Skin epidermis (tissue), 12 donors: ENCODE data around the gene NUTM2G.
"Not testable (repeated sequence)": the region's sequence is repeated elsewhere in the genome, so short reads cannot be mapped to it uniquely, and the experiment has no call there.

Experiments
- H3K27ac ChIP-seq, 21 experiments: fragments of 200-600 bp; sonication (generic) in 11 of 21; one replicate each; pipeline ENCODE4 v1.5.0; 2020; ENCODE audit warnings: mild to moderate bottlenecking in 3 of 21, inconsistent platforms in 2 of 21, moderate library complexity in 2 of 21
- H3K4me3 ChIP-seq, 7 experiments: fragments of 200-600 bp; sonication (generic) in 2 of 7; one replicate each; pipeline ENCODE4 v1.5.0; 2020; ENCODE audit warnings: inconsistent platforms in 2 of 7, mild to moderate bottlenecking in 2 of 7, moderate library complexity in 1 of 7

The NUTM2G gene, protein sequence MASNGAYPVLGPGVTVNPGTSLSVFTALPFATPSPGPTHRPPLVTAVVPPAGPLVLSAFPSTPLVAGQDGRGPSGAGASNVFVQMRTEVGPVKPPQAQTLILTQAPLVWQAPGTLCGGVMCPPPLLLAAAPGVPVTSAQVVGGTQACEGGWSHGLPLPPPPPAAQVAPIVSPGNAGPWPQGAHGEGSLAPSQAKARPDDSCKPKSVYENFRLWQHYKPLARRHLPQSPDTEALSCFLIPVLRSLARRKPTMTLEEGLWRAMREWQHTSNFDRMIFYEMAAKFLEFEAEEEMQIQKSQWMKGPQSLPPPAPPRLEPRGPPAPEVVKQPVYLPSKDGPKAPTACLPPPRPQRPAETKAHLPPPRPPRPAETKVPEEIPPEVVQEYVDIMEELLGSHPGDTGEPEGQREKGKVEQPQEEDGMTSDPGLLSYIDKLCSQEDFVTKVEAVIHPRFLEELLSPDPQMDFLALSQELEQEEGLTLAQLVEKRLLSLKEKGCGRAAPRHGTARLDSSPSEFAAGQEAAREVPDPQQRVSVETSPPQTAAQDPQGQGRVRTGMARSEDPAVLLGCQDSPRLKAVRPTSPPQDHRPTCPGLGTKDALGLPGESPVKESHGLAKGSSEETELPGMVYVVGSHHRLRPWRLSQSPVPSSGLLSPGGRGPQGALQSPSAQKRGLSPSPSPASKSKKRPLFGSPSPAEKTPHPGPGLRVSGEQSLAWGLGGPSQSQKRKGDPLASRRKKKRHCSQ

DNA sequence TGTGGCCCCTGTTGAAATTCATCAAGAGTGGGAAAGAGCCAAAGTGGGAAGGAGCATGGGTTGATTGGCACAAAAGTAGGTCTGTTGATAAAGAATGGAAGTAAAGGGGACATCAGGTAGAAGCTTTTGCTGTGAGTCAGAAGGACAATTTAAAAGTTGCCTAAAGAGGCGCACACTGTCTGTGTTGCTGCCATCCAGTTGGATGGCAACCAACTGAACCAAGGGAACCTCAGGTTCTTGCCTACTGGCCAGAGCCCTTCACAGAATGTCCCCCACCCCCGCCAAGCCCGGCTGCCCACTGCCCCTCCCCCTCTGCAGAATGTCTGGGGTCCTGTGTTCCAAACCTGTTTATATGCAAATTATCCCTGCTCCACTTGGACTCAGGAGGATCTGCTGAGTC is at the start of gene NUTM2G:
NUTM2G (plus strand) TSS at position 301 of the 400 bp plus-strand sequence. CDS start 182 bp downstream, outside the sequence.
- not testable (repeated sequence) for H3K4me3 ChIP-seq, H3K27ac ChIP-seq

DNA sequence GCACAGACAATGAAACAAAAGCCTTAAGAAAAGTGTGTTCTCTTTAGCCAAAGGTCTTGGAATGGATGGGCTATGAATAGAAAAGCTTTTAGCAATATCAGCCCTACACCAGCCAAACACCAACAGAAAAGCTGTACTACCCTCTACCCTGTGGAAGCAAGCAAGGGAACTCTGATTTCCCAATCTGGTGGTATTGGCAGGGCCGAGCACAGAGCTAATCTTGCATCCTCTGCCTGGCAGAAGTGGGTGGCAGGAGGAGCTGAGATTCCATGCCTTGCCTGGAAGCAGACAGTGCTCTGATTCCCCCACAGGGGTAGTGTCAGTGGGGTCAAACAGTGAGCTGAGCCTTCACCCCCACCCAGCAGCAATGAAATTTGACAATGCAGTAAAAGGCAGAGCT is 44.7 kb upstream of the NUTM2G start:
- H3K4me3 ChIP-seq, result no peak overlapping the region
- peak overlapping the region in 2 of 21 experiments; percentile 54 to 62 for H3K27ac ChIP-seq

DNA sequence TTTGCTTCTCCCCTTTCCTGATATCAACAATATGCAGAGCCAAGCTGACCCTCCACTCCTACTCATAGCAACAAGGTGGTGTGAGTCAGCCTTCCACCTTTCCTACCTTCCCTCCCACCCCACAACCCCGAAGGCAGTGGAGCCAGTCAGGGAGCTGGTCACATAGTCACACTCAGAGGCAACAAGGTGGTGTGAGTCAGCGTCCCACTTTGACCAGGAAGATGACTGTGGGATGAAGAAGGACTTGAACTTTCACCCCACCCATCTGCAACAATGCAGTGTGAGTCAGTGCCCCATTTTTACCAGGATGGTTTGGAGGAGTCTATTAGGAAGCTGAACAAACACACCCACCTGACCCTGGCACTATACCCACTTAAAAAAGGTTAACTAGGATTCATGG is 44.2 kb upstream of the NUTM2G start:
- no peak overlapping the region for H3K4me3 ChIP-seq
- peak overlapping the region in 1 of 21 experiments; percentile 54 for H3K27ac ChIP-seq

DNA sequence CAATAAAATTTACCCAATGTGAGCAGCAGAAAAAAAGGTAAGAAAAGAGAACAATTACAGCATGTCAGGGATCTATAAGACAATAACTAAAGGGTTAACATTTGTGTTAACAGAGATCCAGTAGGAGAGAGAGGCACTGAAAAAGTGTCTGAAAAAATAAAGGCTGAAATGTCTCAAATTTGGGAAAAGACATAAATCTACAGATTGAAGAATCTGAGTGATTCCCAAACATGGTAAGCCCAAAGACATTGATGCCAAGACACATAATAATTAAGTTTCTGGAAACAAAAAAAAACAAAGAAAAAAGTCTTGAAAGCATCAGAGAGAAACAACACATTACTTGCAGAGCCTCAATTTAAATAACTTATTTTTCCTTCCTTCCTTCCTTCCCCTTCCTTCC is 43.2 kb upstream of the NUTM2G start:
- no peak overlapping the region for H3K27ac ChIP-seq
- H3K4me3 ChIP-seq, result no peak overlapping the region

DNA sequence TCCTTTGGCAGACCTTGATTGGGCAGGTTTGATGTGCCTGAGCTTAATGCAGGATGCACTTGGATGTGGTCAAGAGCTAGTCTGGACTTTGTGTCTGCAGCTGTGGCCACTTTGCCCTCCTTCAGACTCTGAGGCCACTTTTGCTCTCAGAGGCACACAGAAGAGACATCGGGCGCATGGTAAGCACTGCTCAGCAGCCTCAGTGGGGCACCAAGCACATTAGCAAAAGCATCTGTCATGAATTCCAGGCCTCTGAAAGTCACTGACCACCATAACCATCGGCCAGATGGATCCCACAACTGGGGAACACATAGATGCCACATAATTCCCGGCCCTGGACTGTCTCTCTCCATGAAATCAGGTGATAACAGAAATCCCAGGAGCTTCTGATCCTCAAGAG is 40.1 kb upstream of the NUTM2G start:
- H3K27ac ChIP-seq, result no peak overlapping the region
- H3K4me3 ChIP-seq, result no peak overlapping the region

DNA sequence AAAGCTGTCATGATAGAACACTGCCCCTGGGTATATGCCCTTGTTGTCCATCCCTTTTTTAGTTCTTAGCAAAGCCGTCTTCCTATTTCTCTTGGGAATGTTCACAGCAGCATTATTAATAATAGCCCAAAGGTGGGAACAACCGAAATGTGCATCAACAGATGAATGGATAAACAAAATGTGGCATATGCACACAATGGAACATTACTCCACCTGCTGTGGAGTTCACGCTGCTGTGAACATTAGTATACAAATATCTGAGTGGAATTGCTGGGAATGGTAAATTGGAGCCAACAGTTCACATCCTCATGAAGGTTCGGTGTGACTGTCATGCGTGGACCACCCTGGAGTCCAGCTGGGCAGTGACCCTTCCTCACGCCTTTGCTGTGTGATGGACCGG is 36.5 kb upstream of the NUTM2G start:
- H3K27ac ChIP-seq, result no peak overlapping the region
- H3K4me3 ChIP-seq, result no peak overlapping the region

DNA sequence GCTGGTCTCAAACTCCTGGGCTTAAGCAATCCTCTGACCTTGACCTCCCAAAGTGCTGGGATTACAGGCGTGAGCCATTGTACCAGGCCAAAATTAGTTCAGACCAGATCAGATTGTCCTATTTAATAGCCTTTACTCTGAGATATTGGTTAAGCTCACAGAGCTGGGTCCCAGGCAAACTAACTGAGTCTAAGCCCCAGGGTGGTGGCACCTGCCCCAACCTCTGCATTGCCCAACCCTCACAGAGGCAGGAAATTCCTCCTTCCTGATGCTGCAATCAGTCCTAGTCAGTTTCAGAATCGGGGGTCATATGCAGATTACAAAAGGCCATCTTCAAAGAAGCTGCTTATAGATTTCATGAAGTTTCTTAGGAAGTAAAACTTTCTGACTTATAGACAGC is 28.6 kb upstream of the NUTM2G start:
- not testable (repeated sequence) for H3K27ac ChIP-seq, H3K4me3 ChIP-seq

DNA sequence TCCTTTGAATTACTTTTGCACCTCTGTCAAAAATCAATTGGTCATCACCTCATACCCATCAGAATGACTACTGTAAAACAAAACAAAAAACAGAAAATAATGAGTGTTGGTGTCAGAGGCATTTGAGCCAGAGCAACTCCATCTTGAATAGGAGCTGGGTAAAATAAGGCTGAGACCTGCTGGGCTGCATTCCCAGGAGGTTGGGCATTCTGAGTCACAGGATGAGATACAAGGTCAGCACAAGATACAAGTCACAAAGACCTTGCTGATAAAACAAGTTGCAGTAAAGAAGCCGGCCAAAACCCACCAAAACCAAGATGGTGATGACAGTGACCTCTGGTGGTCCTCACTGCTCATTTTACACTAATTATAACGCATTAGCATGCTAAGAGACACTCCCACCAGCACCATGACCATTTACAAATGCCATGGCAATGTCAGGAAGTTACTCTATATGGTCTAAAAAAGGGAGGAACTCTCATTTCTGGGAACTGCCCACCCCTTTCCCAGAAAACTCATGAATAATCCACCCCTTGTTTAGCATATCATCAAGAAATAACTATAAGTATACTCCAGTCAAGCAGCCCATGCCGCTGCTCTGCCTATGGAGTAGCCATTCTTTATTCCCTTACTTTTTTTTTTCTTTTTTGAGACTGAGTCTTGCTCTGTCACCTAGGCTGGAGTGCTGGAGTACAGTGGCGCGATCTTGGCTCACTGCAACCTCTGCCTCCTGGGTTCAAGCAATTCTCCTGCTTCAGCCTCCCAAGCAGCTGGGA is 23.5 kb upstream of the NUTM2G start:
- not testable (repeated sequence) for H3K27ac ChIP-seq, H3K4me3 ChIP-seq

DNA sequence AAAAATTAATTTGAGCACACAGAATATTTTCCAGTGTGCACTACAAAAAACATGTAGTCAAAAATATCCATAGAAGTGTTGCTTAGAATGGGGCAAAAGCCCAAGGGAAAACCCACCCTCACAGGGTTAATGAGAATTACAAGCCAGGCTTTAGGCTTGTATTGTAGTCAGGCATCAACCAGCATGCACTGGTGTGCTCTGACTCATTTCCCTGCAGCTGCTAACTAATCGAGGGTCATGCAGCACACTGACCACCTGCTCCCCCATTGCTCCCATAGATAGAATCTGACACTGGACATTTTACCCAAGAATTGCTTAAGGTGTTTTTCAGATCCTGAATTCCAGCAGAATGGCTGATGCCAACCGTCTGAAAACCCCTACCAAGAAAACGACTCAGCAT is 20.2 kb upstream of the NUTM2G start:
- not testable (repeated sequence) for H3K4me3 ChIP-seq, H3K27ac ChIP-seq

DNA sequence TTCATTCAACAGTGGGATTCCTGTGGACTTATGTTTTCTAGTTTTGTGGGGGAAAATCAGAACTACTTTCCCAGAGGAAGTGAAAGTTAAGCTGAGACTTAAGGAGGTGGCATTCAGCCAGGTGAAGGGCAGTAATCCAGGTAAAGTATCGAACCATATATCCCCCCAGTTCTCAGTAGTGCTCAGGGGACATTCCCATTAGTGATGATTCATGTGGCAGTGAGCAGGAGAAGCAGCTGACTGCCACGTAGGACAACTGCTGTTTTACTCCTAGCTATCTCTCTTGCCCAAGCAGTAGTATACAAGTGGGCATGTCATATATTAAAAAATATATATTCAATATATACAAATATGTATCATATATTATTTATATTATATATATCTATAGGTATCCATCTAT is 13.1 kb upstream of the NUTM2G start:
- H3K4me3 ChIP-seq, H3K27ac ChIP-seq: not testable (repeated sequence)

DNA sequence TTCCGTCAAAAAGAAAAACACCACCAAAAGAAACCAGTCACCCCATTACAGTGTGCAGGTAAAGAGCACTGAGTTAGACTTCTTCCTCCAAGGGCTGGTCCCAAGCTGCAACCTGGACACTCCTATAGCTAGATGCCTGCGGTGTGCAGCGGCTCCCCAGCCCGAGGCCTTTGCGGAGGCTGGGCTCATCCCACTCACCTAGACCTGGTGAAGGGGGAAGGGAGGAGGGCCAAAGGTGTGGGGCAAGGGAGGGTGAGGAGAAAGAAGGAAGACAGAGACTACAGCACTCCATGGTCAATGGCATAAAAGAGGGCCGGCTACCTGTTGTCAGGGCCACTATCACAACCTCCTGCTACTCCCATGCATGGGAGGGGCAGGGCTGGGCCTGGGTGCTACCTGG is 12.1 kb upstream of the NUTM2G start:
- not testable (repeated sequence) for H3K4me3 ChIP-seq, H3K27ac ChIP-seq

DNA sequence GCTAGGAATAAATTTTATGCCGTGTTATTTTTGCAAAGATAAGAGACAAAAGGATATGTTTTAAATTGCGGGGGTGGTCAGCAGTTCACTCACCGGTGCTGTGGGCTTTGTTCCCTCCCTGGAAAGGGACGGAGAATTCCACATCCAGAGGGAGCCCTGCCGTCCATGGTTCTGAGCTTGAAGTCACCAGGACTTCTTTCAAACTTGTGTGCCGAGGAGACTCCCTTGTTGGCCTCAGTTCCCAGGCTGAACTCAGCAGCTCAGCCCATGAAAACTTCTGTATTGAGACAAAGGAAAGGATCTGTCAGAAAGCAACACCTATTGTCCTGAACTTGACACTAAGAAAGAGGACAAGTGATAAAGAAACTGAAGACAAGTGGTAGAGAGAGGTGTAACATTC is 10.1 kb upstream of the NUTM2G start:
- not testable (repeated sequence) for H3K4me3 ChIP-seq, H3K27ac ChIP-seq

DNA sequence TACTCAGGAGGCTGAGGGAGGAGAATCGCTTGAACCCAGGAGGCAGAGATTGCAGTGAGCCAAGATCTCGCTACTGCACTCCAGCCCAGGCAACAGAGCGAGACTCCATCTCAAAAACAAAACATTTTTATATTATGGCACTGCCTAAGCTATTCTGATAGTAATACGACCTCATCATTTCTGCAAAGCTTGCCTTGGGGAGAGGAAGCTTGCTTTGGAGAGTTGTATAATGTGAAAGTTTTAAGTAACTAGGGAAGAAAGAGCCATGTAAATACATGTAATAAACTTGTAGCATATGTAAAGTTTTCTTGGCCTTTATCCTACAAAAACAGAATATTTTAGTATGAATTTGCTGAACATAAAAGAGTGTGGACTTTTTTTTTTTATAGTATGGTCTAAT is 7.8 kb upstream of the NUTM2G start:
- H3K27ac ChIP-seq, result not testable (repeated sequence)

DNA sequence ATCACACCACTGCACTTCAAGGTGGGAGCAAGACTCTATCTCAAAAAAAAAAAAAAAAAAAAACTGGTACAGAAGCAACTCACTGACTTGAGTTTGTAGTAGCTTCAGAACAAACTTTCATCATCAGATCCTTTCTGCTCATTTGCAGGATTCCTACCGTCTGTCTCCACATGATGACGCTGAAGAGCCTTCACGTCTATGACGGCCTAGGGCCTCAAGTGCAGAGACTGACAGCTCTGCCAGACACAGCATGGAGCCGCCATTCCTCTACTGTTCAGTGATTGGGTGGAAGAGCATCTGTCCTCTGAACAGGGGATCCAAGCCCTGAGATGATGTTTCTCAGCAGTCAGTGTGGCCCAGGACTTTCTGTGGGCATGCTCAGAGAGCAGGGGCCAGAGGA is 3.1 kb upstream of the NUTM2G start:
- not testable (repeated sequence) for H3K4me3 ChIP-seq, H3K27ac ChIP-seq

More for the DNA sequence above, 7.8 kb upstream of the NUTM2G start:
- H3K4me3 ChIP-seq, result not testable (repeated sequence)

DNA sequence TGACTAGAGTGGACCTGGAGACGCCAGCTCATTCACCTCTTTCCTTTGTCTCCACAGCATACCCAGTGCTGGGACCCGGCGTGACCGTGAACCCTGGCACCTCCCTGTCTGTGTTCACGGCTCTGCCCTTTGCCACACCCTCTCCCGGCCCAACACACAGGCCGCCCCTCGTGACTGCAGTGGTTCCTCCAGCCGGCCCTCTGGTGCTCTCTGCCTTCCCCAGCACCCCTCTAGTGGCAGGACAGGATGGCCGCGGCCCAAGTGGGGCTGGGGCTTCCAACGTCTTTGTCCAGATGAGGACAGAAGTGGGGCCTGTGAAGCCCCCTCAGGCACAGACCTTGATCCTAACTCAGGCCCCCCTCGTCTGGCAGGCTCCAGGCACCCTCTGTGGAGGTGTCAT is 3.0 kb downstream of the NUTM2G start:
- not testable (repeated sequence) for H3K4me3 ChIP-seq, H3K27ac ChIP-seq

DNA sequence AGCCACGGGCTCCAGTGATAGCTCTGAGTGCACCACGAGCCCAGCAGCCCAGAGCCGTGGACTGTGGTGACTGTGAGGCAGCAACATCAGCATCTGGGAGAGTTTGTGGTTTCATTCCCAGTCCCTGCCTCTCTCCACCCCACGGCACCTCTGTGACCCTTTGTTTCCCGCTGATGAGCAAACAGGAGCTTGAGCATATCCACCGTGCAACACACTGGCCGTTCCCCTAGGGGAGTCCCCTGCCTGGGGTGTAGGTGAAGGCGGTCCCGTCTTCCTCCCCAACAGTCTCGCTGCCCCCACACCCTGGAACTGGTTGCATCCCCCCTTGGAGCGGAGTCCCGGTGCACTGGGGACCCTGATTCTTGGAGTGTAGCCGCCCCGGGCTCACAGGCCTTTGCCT is 5.5 kb downstream of the NUTM2G start:
- H3K4me3 ChIP-seq, H3K27ac ChIP-seq: not testable (repeated sequence)

DNA sequence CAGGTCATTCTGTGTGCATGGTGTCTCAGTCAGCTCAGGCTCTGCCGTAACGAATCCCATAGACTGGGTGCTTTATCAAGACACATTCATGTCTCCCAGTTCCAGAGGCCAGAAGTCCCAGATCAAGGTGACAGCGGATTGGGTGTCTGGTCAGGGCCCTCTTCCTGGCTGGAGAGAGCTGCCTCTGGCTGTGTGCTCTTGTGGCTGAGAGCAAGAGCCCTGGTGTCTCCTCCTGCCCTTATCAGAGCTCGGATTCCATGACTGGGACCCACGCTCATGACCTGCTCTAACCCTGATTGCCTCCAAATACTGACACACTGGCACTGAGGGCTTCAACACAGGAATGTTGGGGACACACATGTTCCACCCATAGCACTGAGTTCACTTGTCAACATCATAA is 6.1 kb downstream of the NUTM2G start:
- H3K4me3 ChIP-seq, H3K27ac ChIP-seq: not testable (repeated sequence)

DNA sequence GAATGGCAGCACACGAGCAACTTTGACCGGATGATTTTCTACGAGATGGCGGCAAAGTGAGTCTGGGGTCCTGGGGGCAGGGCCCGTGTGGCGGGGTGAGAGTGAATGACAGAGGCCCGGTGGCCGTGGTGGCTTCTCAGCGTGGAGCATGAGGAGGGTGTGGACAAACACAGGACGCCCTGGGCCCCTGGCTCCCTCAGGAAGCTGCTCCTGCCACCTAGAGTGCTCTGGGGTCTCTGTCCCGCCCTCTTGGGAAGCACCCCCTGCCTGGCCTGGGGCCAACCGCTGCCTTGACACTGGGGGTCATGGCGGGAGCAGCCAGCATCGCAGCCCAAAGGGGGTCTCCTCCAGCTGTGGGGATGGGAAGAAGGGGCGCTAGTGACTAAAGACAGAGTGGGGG is 6.8 kb downstream of the NUTM2G start:
- H3K4me3 ChIP-seq, result not testable (repeated sequence)

DNA sequence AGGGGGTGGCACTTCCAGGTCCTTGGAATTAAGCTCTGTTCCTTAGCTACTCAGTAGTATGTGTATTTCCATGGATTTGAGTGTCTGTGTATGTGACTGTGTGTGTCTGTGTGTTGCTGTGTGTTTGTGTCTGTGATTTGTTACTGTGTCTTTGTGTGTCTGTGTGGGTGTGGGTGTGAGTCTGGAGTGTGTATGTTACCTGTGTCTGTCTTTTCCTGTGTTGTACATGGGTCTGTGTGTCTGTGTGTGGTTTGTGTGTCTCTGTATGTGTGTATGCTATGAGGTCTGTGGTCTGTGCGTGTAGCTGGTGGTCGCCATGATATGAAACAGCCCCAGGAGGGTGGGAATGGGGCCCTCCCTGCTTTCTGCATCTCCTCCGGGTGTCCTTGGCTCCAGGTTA is 8.8 kb downstream of the NUTM2G start:
- H3K4me3 ChIP-seq, H3K27ac ChIP-seq: not testable (repeated sequence)

More for the DNA sequence above, 6.8 kb downstream of the NUTM2G start:
- not testable (repeated sequence) for H3K27ac ChIP-seq

DNA sequence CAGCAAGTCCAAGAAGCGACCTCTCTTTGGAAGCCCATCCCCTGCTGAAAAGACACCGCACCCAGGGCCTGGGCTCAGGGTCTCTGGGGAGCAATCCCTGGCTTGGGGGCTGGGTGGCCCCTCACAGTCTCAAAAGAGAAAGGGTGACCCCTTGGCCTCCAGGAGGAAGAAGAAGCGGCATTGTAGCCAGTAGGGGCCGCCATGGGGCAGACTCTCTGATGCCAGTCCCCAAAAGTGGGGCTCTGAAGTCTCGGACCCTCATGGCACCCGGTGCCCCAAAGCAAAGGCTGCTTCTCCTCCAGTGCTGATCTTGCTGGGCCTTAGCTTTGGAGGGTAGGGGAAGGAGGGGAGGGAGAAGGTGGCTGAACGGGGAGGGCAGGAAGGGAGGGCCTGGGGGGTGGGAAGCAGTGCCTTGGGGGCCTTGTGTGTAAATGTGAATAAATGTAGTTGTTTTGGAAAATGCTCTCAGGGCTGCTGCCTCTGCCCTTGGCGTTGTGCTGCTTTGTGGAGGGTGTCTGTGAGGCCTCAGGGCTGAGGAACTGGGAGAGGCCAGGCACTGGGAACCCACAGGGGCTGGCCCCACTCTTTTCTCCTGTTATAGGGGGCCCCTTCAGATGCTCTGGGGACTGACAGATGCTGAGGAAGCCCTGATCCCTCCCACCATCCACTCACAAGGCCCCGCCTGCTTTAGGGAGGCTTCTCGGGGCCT is 10.5 kb downstream of the NUTM2G start:
- H3K4me3 ChIP-seq, H3K27ac ChIP-seq: not testable (repeated sequence)
